HG03571 (cell line): Measurements from ENCODE around the gene NUP210.
"Not testable (repeated sequence)": the region's sequence is repeated elsewhere in the genome, so short reads cannot be mapped to it uniquely, and the experiment has no call there.

Source experiments
- ATAC-seq: cut with Tn5 transposase; IDR thresholded peaks from one replicate; pipeline ENCODE4 v1.9.1; 2021; ENCODE audit not compliant: unreplicated experiment

NUP210 gene

GRCh38 chr3:13430411-13430875 is 10.3 kb upstream of the NUP210 start:
- not testable (repeated sequence) for ATAC-seq

GRCh38 chr3:13429631-13430291 is 9.6 kb upstream of the NUP210 start:
- no peak for ATAC-seq

GRCh38 chr3:13428678-13429077 is 8.6 kb upstream of the NUP210 start:
- ATAC-seq = not testable (repeated sequence)

- ATAC-seq = no peak
These were observed 7.8 kb upstream of the NUP210 start for GRCh38 chr3:13427662-13428603.

DNA sequence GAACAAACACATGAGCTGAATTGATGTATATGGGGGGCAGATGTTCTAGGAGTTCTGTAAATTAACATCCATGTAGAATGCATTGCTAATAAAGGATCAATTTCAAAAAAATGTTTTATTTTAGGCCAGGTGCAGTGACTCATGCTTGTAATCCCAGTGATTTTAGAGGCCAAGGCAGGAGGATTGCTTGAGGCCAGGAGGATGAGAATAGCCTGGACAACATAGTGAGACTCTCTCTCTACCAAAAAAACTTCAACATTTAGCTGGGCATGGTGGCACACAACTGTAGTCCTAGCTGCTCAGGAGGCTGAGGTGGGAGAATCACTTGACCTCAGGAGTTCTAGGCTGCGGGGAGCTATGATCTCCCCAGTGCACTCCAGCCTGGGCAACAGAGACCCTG is 6.5 kb upstream of the NUP210 start:
- ATAC-seq = no peak

DNA sequence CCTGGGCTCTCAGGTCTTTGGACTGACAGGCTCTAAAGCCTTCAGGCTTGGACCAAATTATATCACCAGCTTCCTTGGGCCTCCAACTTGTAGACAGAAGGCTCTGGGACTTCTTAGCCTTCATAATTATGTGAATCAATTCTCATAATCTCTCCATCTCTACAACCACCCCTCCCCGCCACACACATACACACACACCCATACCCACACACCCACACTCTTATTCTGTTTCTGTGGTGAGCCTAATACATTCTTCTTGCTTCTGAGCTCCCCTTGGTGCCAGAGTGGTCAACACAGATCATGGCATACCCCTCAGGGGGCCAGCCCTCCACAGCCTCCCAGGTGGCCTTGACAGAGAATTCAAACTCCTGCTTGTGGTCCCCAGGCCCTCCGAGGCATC is 5.6 kb upstream of the NUP210 start:
- no peak for ATAC-seq

DNA sequence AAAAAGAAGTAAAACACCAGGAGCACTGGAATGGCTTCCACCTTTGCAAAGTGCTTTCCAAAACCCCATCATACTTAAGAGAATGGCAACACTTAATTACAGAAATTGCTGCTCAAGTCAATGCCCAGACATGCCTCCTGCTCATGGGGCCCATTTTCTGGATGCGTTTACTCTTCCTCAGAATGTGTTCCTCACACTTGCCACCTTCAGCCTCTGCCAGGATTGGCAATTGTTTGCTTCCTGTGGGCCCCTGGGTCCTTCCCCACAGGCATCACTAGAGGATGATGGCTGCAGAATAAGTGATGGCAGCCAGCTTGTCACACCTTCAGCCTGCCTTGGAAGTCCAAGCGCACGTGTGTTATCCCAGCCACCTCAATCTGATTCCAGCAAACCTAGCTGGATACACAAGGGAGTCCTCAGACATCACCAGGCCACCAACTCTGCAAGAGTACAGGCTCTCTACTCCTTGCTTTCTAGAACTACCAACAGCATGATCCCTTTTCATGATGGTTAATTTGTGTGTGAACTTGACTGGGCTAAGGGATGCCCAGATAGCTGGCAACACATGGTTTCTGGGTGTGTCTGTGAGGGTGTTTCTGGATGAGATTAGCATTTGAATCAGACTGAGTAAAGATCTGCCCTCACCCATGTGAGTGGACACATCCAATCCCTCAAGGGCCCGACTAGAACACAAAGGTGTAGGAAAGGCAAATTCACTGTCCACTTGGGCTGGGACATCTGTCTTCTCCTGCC is 4.9 kb upstream of the NUP210 start:
- ATAC-seq = no peak

DNA sequence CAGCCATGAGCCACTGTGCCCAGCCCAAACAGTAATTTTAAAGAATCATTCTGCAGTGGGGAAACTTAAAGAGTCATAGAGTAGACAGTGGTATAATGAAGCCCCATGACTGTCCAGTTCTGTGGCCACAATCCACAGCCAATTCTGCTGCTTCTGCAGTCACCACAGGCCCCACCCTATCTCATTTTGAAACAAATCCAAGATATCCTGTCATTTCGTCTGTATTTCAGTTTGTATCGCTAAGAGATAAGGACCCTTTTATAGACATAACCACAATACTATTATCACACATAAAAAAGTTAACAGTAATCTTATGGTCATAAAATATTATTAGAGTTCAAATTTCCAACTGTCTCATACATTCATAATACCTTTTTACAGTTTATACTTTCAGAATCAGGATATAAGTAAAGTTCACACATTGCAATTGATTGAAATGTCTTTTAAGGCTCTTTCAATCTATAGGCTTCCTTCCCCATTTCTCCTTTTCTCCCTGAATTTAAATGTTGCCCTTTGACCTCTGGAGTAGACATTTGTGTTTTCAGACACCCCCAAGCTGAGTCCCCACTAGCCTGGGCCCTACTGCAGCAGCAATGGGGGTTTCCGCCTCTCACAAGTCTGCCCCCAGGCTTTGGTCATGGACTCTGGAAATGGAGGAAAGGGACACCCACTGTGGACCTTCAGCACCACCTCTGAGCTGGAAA is 4.2 kb upstream of the NUP210 start:
- no peak for ATAC-seq

DNA sequence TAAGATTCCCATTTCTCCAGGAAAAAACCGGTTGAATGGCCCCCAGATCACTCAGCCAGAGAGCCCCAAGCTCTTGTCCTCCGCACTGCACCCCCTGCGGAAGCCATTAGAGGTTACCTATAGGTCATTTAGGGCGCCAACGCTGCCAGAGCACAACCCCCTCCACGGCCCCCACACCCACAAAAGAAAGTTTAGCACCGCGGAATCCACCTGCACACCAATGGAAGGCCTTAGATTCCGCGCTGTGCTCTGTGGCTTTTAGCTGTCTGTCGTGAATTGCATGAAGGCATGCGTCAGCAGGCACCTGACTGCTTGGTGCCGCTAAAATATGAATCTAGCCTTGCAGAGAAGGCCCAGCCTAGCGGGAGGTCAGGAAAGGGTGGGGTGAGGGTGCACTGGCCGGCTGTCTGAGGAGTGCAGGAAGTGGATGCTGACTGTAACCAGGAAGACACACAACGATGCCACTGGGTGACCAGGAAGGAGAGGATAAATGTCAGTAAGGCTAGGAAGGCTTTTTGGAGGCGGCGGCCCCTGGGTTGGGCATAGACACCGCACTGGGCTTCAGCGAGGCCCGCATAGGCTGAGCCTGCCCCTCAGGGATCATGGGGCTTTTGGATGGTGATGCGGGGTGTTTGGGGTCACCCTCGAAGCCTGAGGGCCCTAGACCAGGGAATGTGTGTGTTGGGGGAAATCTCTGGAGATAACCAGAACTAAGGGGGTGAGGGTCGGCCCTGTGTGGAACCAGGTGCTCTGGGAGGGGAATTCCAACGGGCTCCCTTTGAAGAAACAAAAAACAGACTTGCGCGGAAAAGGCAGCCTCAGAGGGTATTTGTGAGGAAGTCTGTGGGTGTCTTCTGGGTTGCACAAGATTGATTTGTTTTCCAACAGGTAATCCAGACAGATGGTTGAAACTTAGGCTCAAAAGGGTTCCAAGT is 976 bp upstream of the NUP210 start:
- ATAC-seq = peak; percentile 38

GRCh38 chr3:13419505-13420044 is 547 bp downstream of the NUP210 start:
- ATAC-seq = peak; percentile 37

DNA sequence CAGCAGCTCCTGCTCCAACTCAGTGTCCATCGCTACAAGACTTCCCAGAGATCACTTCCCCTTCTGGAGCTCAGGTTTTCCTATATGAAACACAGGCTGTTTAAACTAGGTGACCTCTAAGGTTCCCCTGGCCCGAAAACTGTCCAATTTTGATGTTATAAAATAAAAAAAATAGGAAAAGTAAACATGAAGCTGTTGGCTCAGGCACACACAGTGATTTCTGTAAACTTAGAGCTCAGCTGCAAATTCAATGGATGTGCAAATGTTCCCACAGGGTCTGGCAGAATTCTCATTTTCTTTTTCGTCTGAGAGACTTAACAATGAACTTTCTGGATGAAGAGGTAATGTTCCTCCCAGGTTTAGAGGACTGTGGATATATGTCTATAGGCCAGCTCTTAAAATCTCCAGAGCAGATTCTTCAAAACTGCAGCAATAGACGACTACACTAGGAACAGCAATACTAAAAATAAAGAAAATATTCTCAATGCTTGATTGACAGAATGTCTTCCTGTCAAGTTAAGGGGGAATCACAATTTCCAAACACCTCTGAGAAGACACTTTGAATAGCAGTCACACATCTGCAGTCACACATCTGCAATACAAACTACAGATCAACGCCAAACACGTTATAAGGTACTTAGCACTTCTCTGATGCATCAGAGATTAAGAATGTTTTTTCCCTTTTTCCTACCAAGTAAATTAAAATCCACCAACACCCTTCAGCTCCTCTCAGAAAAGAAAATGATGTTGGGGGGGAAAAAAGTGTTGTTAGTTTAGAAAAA is 2.8 kb downstream of the NUP210 start:
- ATAC-seq = no peak

- ATAC-seq = no peak
These were observed 3.9 kb downstream of the NUP210 start for GRCh38 chr3:13415997-13416793.

DNA sequence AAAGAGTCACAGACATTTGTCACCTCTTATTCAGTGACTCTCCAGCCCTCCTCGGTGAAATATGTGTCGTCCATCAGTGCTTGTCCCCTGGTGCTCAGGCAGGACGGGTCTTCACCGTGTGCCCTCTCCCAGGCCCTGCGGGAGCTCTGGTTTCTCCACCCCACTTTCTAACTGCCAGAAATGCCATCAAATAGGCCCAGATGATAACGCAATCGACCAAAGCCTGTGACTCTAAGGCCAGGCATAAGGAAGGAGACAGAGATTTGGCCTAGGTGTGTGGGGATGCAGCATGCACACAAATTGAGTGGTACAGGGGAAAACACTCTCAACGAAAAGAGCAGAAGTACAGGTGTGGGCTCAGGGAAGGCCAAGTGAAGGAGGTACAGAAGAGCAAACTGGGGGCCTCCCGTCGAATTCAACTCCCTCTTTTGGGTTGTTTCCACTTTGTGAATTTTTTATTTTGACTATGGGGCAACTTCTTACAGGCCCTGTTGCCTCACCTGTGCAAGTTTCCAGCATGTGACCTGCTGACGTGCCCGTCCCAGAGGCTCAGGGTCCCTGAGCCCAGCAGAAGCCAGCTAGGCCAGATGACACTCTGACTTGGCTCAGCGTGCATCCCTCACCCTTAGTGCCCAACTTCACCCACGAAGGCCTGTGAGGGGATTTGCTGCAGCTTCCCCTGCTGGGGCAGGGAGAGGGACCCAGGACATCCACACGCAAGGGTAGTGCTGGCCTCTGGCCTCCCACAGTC is 4.7 kb downstream of the NUP210 start:
- ATAC-seq = no peak

DNA sequence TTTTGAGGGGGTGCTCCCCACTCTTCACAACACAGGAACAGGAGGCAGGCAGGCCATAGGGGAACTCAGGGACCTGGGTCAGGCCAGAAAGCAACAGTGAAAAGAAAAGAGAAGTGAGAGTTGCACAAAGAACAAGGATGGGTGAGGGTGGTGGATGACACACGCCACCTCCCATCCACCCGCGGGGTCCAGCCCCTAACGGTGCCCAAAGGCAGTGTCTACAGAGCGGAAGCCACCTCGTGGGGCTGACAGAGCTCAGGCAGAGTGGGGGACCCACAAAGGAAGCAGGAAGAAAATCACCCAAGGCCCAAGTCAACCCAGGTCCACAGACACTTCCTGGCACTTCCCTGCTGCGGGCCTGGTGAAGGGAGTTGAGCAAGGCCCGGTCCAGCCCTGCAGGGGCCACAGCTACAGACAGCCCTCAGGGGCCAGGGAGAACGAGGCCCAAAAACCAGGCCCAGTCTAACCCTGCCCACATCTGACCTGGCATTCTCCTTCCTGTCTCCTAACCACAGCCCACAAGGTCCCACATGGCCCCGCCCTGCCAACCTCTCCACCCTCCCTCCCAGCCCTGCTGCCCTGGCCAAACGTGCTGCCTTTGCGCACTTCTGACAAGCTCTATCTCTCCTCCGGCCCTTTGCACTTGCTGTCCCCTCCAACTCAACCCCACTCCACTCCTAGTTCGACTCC is 5.9 kb downstream of the NUP210 start:
- peak; percentile 94 for ATAC-seq

- ATAC-seq = no peak
These were observed 8.8 kb downstream of the NUP210 start for GRCh38 chr3:13411186-13411860.

- ATAC-seq = no peak
These were observed 11.2 kb downstream of the NUP210 start for GRCh38 chr3:13408890-13409289.
